ENCODE data around the gene TGFBR3. TPM values are rescaled to one million over a fixed set of nuclear protein-coding genes. Genes with fewer than 3 reads are reported as not detected.

The TGFBR3 gene
- total RNA-seq, 2 experiments from 2014 or later = 5.5 to 7.5 TPM

GRCh38 chr1:91700771-91701471 is 185.0 kb downstream of the TGFBR3 start:
- Mint-ChIP-seq H3K27ac (no peak overlapping the region), H3K27me3 (no peaks in the 10 kb centered on the region), H3K36me3 (ENCODE audit: low read depth) (peaks cover 3% of the 10 kb centered on the region), H3K4me1 (ENCODE audit: low read depth) (peaks cover 24% of the 10 kb centered on the region), H3K4me3 (no peak overlapping the region), H3K9me3 (no peaks in the 10 kb centered on the region)
- CTCF ChIA-PET = no interaction called here
- DNase-seq = no peak
- no peak for ATAC-seq
- POLR2A ChIA-PET = no interaction called here
- no peak for TF ChIP-seq CTCF (IDR thresholded peaks at IDR 0.05)
- intact Hi-C loops (cut with micrococcal nuclease) = no loop called here

GRCh38 chr1:91700332-91700731 is 185.6 kb downstream of the TGFBR3 start:
- ChIA-PET POLR2A (no interaction called here), CTCF (interaction anchor here (1.3 to 1.6 kb wide), 2 partner anchors 19 to 185 kb away, joined by 4 read pairs; no protein-coding TSS in a partner anchor)
- Mint-ChIP-seq H3K9me3 (no peaks in the 10 kb centered on the region), H3K27me3 (no peaks in the 10 kb centered on the region), H3K4me1 (ENCODE audit: low read depth) (peaks cover 24% of the 10 kb centered on the region), H3K36me3 (ENCODE audit: low read depth) (peaks cover 6% of the 10 kb centered on the region), H3K27ac (no peak overlapping the region), H3K4me3 (no peak overlapping the region)
- DNase-seq (no peak), ATAC-seq (no peak)
- no peak for TF ChIP-seq CTCF (IDR thresholded peaks at IDR 0.05)
- intact Hi-C loops (cut with micrococcal nuclease) = no loop called here

- CTCF ChIA-PET = interaction anchor here (1.3 to 1.6 kb wide), 2 partner anchors 19 to 186 kb away, joined by 4 read pairs; no protein-coding TSS in a partner anchor
These were observed 186.5 kb downstream of the TGFBR3 start for GRCh38 chr1:91699339-91699974.

GRCh38 chr1:91697861-91698260 is 188.1 kb downstream of the TGFBR3 start:
- intact Hi-C loops (cut with micrococcal nuclease) = no loop called here
- peaks cover 10% of the 10 kb centered on the region for H3K36me3 Mint-ChIP-seq (ENCODE audit: low read depth)
- TF ChIP-seq CTCF (IDR thresholded peaks at IDR 0.05) = no peak
- DNase-seq (no peak), ATAC-seq (no peak)
- peaks cover 24% of the 10 kb centered on the region for H3K4me1 Mint-ChIP-seq (ENCODE audit: low read depth)
- peak overlapping the region; percentile 16 for H3K4me3 Mint-ChIP-seq
- ChIA-PET CTCF (interaction anchor here (1.1 kb wide), 1 partner anchor 137 kb away, joined by 3 read pairs; no protein-coding TSS in a partner anchor), POLR2A (no interaction called here)
- no peaks in the 10 kb centered on the region for H3K27me3 Mint-ChIP-seq
- H3K27ac Mint-ChIP-seq = peak overlapping the region; percentile 75
- H3K9me3 Mint-ChIP-seq = no peaks in the 10 kb centered on the region

More at GRCh38 chr1:91699339-91699974, 186.5 kb downstream of the TGFBR3 start:
- Mint-ChIP-seq H3K27ac (peak overlapping the region; percentile 40), H3K9me3 (no peaks in the 10 kb centered on the region), H3K27me3 (no peaks in the 10 kb centered on the region), H3K4me1 (ENCODE audit: low read depth) (peaks cover 24% of the 10 kb centered on the region), H3K4me3 (no peak overlapping the region), H3K36me3 (ENCODE audit: low read depth) (peaks cover 10% of the 10 kb centered on the region)
- intact Hi-C loops (cut with micrococcal nuclease) = no loop called here
- TF ChIP-seq CTCF (IDR thresholded peaks at IDR 0.05) = no peak
- DNase-seq (no peak), ATAC-seq (no peak)
- POLR2A ChIA-PET = interaction anchor here (0.6 to 0.7 kb wide), 2 partner anchors 14 to 140 kb away, joined by 3 to 5 read pairs; no protein-coding TSS in a partner anchor

- peak; percentile 75 for DNase-seq
- H3K4me3 Mint-ChIP-seq = peak overlapping the region; percentile 16
- peaks cover 10% of the 10 kb centered on the region for H3K36me3 Mint-ChIP-seq (ENCODE audit: low read depth)
- POLR2A ChIA-PET = interaction anchor here (0.6 to 1.2 kb wide), 3 partner anchors 9 to 25 kb away, joined by 3 read pairs; no protein-coding TSS in a partner anchor
- no peaks in the 10 kb centered on the region for H3K9me3 Mint-ChIP-seq
- no peak for TF ChIP-seq CTCF (IDR thresholded peaks at IDR 0.05)
- no peaks in the 10 kb centered on the region for H3K27me3 Mint-ChIP-seq
- H3K4me1 Mint-ChIP-seq (ENCODE audit: low read depth) = peaks cover 24% of the 10 kb centered on the region
- CTCF ChIA-PET = no interaction called here
- intact Hi-C loops (cut with micrococcal nuclease) = no loop called here
- peak overlapping the region; percentile 75 for H3K27ac Mint-ChIP-seq
- peak; percentile 95 for ATAC-seq
These were observed 188.5 kb downstream of the TGFBR3 start for GRCh38 chr1:91697416-91697815.

Measured in activated CD8-positive, alpha-beta T cell treated with anti-CD3 and anti-CD28 coated beads for 36 hours (primary cell).